SK-N-MC (cell line): Measurements from ENCODE around the gene ANK2.
A peak's percentile ranks its signal among the peaks of the same experiment; 100 is the strongest.

ENCODE experiments used
- DNase-seq: peaks from one replicate; pipeline ENCODE4 v3.0.0-alpha.2; 2011; ENCODE audit warnings: low read depth, low spot score
- H3K27ac ChIP-seq: fragments of 200-600 bp; sonication (generic); 2 replicates; pipeline ENCODE4 v1.5.1; 2016; ENCODE audit warnings: mixed run types
- H3K36me3 ChIP-seq: fragments of 200-600 bp; sonication (generic); 2 replicates; pipeline ENCODE4 v1.6.1; 2017; ENCODE audit warnings: antibody characterized with exemption, low read length, mixed read lengths; ENCODE audit not compliant: insufficient read depth
- H3K4me3 ChIP-seq: fragments of 200-600 bp; sonication (generic); 2 replicates; pipeline ENCODE4 v1.5.1; 2016
- H3K9ac ChIP-seq: fragments of 200-600 bp; sonication (generic); 2 replicates; pipeline ENCODE4 v1.8.0; 2017; ENCODE audit warnings: mixed run types, mixed read lengths; ENCODE audit not compliant: insufficient read length
- H3K9me3 ChIP-seq: fragments of 200-600 bp; sonication (generic); 2 replicates; pipeline ENCODE4 v1.6.1; 2017; ENCODE audit warnings: low read depth, mild to moderate bottlenecking, antibody characterized with exemption, low read length, moderate library complexity, mixed read lengths
- EZH2 ChIP-seq: fragments of 200-600 bp; sonication (generic); IDR thresholded peaks from one replicate; pipeline ENCODE4 v1.6.1; 2017; ENCODE audit warnings: antibody characterized with exemption
- FOXP2 ChIP-seq: optimal IDR thresholded peaks from 2 replicates; pipeline ENCODE3; 2011; ENCODE audit warnings: mild to moderate bottlenecking, moderate library complexity; ENCODE audit not compliant: insufficient read depth; ENCODE audit errors: extremely low read length, control extremely low read depth
- POLR2AphosphoS5 ChIP-seq: IDR thresholded peaks from 2 replicates; pipeline ENCODE4 v1.6.1; 2012; ENCODE audit warnings: mild to moderate bottlenecking, low read depth, low read length, borderline replicate concordance

ANK2 gene

GRCh38 chr4:113350576-113350975 lies 301.1 kb downstream of the ANK2 start:
- no peak for TF ChIP-seq EZH2
- no peak for TF ChIP-seq POLR2AphosphoS5
- no peaks in the 10 kb centered on the region for H3K9me3 ChIP-seq
- no peak overlapping the region for H3K9ac ChIP-seq
- no peak overlapping the region for H3K4me3 ChIP-seq
- DNase-seq, result no peak
- H3K36me3 ChIP-seq, result no peaks in the 10 kb centered on the region
- H3K27ac ChIP-seq, result no peak overlapping the region

- Histone ChIP-seq H3K9me3 (no peaks in the 10 kb centered on the region), H3K4me3 (peak overlapping the region; percentile 65), H3K27ac (no peak overlapping the region), H3K36me3 (no peaks in the 10 kb centered on the region), H3K9ac (no peak overlapping the region)
- TF ChIP-seq FOXP2 (no peak), POLR2AphosphoS5 (no peak), EZH2 (no peak)
- DNase-seq, result peak; percentile 66
These were observed 306.3 kb downstream of the ANK2 start for GRCh38 chr4:113355550-113356371.

- H3K27ac ChIP-seq, result no peak overlapping the region
- H3K9ac ChIP-seq, result no peak overlapping the region
- no peak overlapping the region; the same call in 1 of the 2 replicates for H3K4me3 ChIP-seq
- DNase-seq, result no peak
- no peaks in the 10 kb centered on the region for H3K36me3 ChIP-seq
- TF ChIP-seq FOXP2, result no peak
- H3K9me3 ChIP-seq, result no peaks in the 10 kb centered on the region
These were observed 307.0 kb downstream of the ANK2 start for GRCh38 chr4:113356453-113356852.

- no peak overlapping the region for H3K4me3 ChIP-seq
- H3K36me3 ChIP-seq, result no peaks in the 10 kb centered on the region
- no peak overlapping the region for H3K27ac ChIP-seq
- H3K9ac ChIP-seq, result no peak overlapping the region
- TF ChIP-seq POLR2AphosphoS5, result no peak
- no peak for TF ChIP-seq FOXP2
- TF ChIP-seq EZH2, result no peak
- no peak for DNase-seq
- H3K9me3 ChIP-seq, result no peaks in the 10 kb centered on the region
These were observed 309.3 kb downstream of the ANK2 start for GRCh38 chr4:113358784-113359183.

GRCh38 chr4:113365377-113365776 lies 315.9 kb downstream of the ANK2 start:
- H3K27ac ChIP-seq, result no peak overlapping the region
- H3K9me3 ChIP-seq, result no peaks in the 10 kb centered on the region
- no peak for DNase-seq
- no peak overlapping the region for H3K4me3 ChIP-seq
- no peaks in the 10 kb centered on the region for H3K36me3 ChIP-seq
- TF ChIP-seq EZH2, result no peak
- TF ChIP-seq FOXP2, result no peak
- no peak for TF ChIP-seq POLR2AphosphoS5
- no peak overlapping the region for H3K9ac ChIP-seq

- Histone ChIP-seq H3K27ac (no peak overlapping the region), H3K36me3 (no peaks in the 10 kb centered on the region)
- TF ChIP-seq POLR2AphosphoS5, result no peak
- no peak for TF ChIP-seq EZH2
- no peak for TF ChIP-seq FOXP2
These were observed 318.6 kb downstream of the ANK2 start for GRCh38 chr4:113368056-113368455.

GRCh38 chr4:113371111-113371510 lies 321.7 kb downstream of the ANK2 start:
- Histone ChIP-seq H3K9me3 (no peaks in the 10 kb centered on the region), H3K36me3 (no peaks in the 10 kb centered on the region), H3K4me3 (no peak overlapping the region), H3K9ac (no peak overlapping the region), H3K27ac (no peak overlapping the region)
- no peak for DNase-seq
- TF ChIP-seq EZH2 (no peak), FOXP2 (no peak), POLR2AphosphoS5 (no peak)

More at GRCh38 chr4:113368056-113368455, 318.6 kb downstream of the ANK2 start:
- DNase-seq, result no peak
- H3K9me3 ChIP-seq, result no peaks in the 10 kb centered on the region
- no peak overlapping the region for H3K4me3 ChIP-seq
- H3K9ac ChIP-seq, result no peak overlapping the region

GRCh38 chr4:113375964-113376666 lies 326.7 kb downstream of the ANK2 start:
- TF ChIP-seq FOXP2 (no peak), EZH2 (no peak), POLR2AphosphoS5 (no peak)
- Histone ChIP-seq H3K4me3 (no peak overlapping the region), H3K9ac (no peak overlapping the region), H3K36me3 (no peaks in the 10 kb centered on the region), H3K27ac (no peak overlapping the region), H3K9me3 (no peaks in the 10 kb centered on the region)
- no peak for DNase-seq
